K562 (cell line): ENCODE measurements around the gene SPI1.

ENCODE experiments used
- EZH2 ChIP-seq: IDR thresholded peaks from 2 replicates; pipeline ENCODE4 v1.6.1; 2012; ENCODE audit warnings: low read depth, mild to moderate bottlenecking, inconsistent platforms, low read length, borderline replicate concordance
- NFIC ChIP-seq: fragments of 450-650 bp; IDR thresholded peaks from 2 replicates; pipeline ENCODE4 v1.6.1; 2017; ENCODE audit warnings: mild to moderate bottlenecking, inconsistent platforms
- SIN3A ChIP-seq, 2 experiments: fragments of 150-350 bp in 1 of 2; IDR thresholded peaks; 2 replicates each; pipeline ENCODE4 v1.6.1; 2011 to 2016; ENCODE audit warnings: borderline replicate concordance in 2 of 2, low read depth in 2 of 2, low read length in 2 of 2, mild to moderate bottlenecking in 2 of 2, moderate library complexity in 2 of 2; ENCODE audit not compliant: control insufficient read depth in 1 of 2
- SMAD1 ChIP-seq: fragments of 150-350 bp; IDR thresholded peaks from 2 replicates; pipeline ENCODE4 v1.6.1; 2014; ENCODE audit warnings: low read length, low read depth; ENCODE audit not compliant: partially characterized antibody
- SMAD3 ChIP-seq: fragments of 450-650 bp; formaldehyde crosslinking; conservative IDR thresholded peaks from 2 replicates; pipeline ENCODE4 v1.4.0; 2020; ENCODE audit warnings: mild to moderate bottlenecking
- SRF ChIP-seq, 2 experiments: fragments of 250-450, 450-650 bp in 1 of 2; sonication (Bioruptor Pico) in 1 of 2; sonication (generic) in 1 of 2; formaldehyde crosslinking; IDR thresholded peaks; 2 replicates each; pipeline versions ENCODE4 v1.5.0 to v1.5.1; 2020 to 2022; ENCODE audit warnings: mild to moderate bottlenecking in 1 of 2, missing genetic modification reagents in 1 of 2
- XRCC5 ChIP-seq: fragments of 200-400 bp; formaldehyde crosslinking; IDR thresholded peaks from 2 replicates; pipeline ENCODE4 v1.6.1; 2017; ENCODE audit warnings: low read depth, mild to moderate bottlenecking, low read length
- ZNF449 ChIP-seq: fragments of 250-450 bp; sonication (Bioruptor Pico); IDR thresholded peaks from 2 replicates; pipeline ENCODE4 v1.8.0; 2022; ENCODE audit warnings: moderate library complexity, mild to moderate bottlenecking, inconsistent platforms
- TF ChIP-seq, protein P1 (sequence below), 3 experiments: IDR thresholded peaks in 2 of 3; conservative IDR thresholded peaks in 1 of 3; 2 replicates each; pipeline ENCODE4 v1.5.1; 2011 to 2012; ENCODE audit warnings: low read length in 3 of 3, mild to moderate bottlenecking in 3 of 3, control low read depth in 2 of 3, improper control_type of control experiment in 1 of 3, inconsistent platforms in 1 of 3, low read depth in 1 of 3, mixed read lengths in 1 of 3, moderate library complexity in 1 of 3; ENCODE audit not compliant: insufficient read depth in 2 of 3
- TF ChIP-seq, protein P2 (sequence below): sonication (generic); formaldehyde crosslinking; IDR thresholded peaks from 2 replicates; pipeline ENCODE4 v1.9.0; 2022; ENCODE audit warnings: mild to moderate bottlenecking, missing genetic modification reagents

DNA sequence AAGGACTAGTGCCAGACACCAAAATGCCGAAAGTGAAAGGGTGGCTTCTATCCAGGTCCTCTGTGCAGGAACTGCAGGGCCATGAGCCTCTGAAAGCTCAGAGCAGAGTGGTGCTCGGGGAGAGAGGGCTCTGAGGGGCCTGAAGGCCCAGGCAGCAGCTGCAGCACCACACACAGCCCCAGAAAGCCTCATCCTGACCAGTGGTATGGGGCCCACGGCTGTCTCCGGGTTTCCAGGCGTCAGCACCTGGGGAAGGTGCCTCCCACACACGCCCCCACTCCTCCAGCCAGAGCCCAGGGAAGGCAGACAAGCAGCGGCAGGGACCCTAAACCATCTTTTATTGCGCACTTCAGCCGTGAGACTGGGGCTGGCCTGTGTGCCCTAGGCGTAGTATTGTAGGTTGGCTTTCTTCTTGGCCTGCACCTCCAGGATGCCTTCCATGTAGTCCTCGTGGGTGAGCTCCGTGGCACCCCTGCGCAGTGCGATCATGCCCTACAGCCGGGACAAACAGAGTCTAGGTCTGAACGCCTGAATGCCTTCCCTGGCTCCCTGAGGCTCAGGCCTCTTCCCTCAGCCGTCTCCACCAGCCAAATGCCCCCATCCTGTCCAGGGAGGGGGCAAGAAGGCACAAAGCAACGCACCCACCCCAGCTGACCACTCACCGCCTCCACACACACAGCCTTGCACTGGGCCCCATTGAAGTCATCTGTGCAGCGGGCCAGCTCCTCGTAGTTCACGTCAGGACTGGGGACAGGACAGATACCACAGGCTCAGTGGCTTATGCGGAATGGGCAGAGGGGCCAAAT, 40.3 kb upstream of the SPI1 start:
- TF ChIP-seq, protein P1, sequence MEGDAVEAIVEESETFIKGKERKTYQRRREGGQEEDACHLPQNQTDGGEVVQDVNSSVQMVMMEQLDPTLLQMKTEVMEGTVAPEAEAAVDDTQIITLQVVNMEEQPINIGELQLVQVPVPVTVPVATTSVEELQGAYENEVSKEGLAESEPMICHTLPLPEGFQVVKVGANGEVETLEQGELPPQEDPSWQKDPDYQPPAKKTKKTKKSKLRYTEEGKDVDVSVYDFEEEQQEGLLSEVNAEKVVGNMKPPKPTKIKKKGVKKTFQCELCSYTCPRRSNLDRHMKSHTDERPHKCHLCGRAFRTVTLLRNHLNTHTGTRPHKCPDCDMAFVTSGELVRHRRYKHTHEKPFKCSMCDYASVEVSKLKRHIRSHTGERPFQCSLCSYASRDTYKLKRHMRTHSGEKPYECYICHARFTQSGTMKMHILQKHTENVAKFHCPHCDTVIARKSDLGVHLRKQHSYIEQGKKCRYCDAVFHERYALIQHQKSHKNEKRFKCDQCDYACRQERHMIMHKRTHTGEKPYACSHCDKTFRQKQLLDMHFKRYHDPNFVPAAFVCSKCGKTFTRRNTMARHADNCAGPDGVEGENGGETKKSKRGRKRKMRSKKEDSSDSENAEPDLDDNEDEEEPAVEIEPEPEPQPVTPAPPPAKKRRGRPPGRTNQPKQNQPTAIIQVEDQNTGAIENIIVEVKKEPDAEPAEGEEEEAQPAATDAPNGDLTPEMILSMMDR (IDR thresholded peaks at IDR 0.05 in 2 of 3, conservative IDR thresholded peaks at IDR 0.05 in 1 of 3; ENCODE audit: insufficient read depth in 2 of 3, low read depth in 1 of 3, low read length in 3 of 3), result no peak
- TF ChIP-seq EZH2, result no peak
- TF ChIP-seq XRCC5, result no peak
- no peak for TF ChIP-seq SMAD1
- TF ChIP-seq ZNF449 (CRISPR knock-in tag), result no peak
- TF ChIP-seq SRF (CRISPR knock-in tag; IDR thresholded peaks at IDR 0.05), result no peak
- TF ChIP-seq SMAD3 (CRISPR knock-in tag), result no peak
- TF ChIP-seq SIN3A (IDR thresholded peaks at IDR 0.05; ENCODE audit: borderline replicate concordance in 2 of 2, control insufficient read depth in 1 of 2, low read depth in 2 of 2, low read length in 2 of 2), result no peak
- TF ChIP-seq, protein P2, sequence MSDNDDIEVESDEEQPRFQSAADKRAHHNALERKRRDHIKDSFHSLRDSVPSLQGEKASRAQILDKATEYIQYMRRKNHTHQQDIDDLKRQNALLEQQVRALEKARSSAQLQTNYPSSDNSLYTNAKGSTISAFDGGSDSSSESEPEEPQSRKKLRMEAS, result no peak
- no peak for TF ChIP-seq NFIC
